HG03558 (cell line): ENCODE measurements around the gene LEFTY2.
"Not testable (repeated sequence)": the region's sequence is repeated elsewhere in the genome, so short reads cannot be mapped to it uniquely, and the experiment has no call there.

ENCODE experiments used
- ATAC-seq: cut with Tn5 transposase; IDR thresholded peaks from one replicate; pipeline ENCODE4 v1.9.1; 2021; ENCODE audit warnings: moderate number of reproducible peaks; ENCODE audit not compliant: unreplicated experiment; ENCODE audit errors: extremely low read depth

The LEFTY2 gene, protein sequence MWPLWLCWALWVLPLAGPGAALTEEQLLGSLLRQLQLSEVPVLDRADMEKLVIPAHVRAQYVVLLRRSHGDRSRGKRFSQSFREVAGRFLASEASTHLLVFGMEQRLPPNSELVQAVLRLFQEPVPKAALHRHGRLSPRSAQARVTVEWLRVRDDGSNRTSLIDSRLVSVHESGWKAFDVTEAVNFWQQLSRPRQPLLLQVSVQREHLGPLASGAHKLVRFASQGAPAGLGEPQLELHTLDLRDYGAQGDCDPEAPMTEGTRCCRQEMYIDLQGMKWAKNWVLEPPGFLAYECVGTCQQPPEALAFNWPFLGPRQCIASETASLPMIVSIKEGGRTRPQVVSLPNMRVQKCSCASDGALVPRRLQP

DNA sequence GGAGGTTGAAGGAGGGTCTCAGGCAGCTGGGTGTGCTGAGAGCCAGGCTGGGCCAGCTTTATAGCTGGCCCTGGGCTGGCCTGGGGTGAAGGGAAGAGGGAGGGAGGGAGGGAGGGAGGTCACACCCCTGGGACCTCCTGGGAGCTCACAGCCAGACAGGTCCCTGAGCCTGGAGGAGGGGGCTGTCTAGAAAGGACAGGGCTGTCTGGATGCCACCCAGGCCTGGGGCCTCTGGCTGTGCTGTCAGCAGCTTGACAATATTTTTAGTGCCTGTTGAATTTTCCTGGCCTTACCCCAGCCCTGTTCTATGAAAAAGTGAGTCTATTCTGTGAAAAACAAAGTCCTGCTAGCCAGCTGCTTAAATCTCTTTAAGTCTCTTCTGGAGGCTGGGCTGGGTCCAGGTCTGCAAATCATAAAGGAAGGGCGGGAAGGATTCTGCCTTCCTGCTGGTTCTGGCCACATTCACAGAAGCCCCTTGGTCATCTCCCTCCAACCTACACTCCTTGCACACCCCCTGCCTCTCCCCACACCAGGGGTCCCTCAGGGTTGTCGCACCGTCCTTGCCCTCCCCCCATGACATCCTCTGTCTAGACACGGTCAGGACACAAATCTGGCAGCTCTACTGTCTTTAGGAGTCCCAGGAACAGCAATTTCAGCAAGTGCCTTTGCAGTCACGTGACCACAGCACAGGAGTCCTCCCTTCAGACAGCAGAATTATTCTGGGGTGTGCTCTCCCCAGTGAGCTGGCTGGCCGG, at the start of gene LEFTY2:
Gene LEFTY2 (minus strand): TSS at position 34 of the 755 bp plus-strand sequence. CDS start 80 bp downstream, outside the sequence.
- no peak for ATAC-seq

DNA sequence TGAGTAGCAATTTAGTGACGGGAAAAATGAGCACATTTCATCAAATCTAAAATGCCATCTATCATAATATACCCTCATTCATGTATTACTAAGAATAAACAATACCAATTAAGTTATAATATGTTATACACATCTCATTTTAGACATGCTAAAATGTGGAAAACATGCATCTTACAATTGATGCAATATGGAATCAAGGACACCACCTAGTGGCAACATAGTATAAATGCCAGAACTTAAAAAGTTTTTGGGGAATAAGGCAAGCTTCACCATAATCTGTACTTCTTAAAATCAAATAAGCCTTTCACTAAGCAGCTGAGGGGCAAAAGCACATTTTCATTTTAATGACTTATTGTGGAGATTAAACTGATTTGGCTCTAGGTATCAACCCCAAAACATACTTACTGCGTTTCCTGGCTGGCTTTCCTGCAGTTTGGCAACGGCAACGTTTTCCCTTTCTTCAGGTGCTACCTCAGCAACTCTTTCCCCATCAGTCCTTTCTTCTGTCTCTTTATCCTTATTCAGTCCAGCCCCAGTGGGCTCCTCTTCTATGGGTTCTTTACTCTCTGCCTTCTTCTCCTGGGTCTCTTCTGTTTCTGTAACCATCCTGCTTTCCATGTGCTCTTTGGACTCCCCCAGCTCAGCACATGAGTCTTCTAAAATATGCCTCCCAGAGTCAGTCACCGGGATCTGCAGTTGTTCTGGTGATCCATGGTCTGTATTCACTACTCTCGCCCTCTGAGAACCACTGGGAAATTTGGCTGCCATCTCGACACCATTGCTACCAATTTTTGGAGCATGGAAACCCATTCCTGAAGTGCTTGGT, 46.7 kb upstream of the LEFTY2 start:
- ATAC-seq: no peak

DNA sequence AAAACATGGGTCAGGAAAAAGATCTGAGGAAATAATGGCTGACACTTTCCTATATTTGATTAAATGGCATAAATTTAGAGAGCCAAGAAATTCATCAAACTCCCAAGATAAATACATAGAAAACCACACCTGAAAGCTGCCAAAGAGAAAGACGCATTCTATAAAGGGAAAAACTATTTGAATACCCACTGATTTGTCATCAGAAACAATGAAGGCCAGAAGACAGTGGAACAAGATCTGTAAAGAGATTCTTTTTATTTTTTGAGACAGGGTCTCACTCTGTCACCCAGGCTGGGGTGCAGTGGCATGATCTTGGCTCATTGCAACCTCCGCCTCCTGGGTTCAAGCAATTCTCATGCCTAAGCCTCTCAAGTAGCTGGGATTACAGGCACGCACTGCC, 40.7 kb upstream of the LEFTY2 start:
- ATAC-seq: no peak

DNA sequence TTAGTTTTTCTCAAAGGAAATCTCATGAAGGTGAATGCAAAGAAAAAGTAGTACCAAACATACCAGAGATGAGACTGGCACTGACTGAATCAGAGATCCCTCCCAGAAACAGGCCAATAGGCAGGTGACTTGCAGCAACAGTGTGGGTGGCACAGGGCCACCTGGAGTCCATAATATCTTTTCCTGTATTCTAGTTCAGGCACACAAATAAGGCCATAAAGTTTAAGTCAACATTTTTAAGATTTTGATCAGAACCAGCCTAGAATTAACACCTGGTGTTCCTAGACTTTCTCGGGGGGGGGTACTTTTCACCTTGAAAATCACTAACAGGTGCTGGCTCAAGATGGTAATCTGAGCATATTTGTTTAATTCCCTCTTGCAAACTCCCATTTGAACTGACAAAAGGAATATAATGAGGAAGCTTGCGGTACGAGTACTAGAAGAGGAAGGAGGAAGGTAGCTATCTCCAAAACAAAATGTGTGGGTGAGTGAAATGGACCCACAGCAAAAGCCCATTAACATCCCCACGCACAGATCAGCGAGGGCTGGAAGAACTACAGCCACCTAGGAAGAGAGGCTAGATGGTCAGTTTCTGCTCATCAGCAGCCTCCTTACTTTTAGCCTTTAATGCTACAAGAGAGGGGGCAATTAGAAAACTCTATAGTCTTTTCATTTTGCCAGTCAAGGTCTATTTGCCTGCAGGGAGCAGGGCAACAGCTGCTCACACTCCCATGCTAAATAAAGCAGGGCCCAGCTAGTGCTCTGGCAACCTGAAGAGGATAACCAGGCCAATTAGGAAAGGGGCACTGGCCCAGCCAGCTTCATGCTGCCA, 39.2 kb upstream of the LEFTY2 start:
- ATAC-seq: no peak

DNA sequence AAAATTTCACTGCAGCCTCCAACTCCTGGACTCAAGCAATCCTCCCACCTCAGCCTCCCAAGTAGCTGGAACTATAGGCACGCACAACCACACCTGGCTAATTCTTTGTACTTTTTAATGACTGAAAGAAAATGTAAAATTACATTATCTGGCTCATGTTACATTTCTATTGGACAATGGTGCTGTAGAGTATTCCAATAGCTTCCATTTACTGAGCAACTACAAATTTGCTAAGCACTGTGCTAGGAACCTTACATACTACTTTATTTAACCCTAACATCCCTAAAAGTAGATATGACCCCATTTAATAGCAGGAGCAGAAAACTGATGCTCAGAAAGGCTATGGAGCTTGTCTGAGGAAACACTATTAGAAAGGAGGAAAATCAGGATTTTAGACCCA, 38.4 kb upstream of the LEFTY2 start:
- ATAC-seq: no peak

DNA sequence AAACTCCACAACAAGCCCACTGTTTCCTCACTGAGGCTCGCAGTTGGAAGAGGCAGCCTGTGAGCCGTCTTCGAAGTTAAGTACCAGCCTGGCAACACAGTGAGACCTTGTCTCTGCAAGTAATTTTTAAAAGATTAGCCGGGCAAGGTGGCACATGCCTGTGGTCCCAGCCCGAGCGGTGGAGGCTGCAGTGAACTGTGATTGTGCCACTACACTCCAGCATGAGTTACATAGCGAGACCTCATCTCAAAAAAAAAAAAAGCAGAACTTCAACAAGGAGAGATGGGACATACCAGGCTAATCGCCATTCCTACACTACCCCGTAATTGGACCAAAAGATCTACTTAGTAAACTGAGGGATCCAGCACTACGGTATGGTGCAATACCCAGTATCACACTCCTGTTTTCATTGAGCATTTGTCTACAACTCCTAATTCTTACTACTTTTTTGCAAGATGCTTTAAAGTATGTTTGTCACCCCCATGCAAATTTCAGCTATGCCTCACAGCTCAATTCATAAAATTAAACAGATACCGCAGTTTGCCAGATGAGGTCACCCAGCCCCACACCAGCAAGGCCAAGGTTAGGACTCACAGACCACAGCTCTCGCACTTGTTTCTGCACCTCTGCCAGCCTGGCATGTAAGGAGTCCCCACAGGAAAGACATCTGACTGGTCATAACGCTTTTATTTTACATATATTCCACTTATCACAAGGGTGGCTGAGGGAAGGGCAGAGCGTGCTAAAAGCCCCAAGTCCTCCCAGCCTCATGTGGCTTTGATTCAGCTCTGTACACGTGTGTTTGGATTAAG, 37.1 kb upstream of the LEFTY2 start:
- ATAC-seq: peak; percentile 45

DNA sequence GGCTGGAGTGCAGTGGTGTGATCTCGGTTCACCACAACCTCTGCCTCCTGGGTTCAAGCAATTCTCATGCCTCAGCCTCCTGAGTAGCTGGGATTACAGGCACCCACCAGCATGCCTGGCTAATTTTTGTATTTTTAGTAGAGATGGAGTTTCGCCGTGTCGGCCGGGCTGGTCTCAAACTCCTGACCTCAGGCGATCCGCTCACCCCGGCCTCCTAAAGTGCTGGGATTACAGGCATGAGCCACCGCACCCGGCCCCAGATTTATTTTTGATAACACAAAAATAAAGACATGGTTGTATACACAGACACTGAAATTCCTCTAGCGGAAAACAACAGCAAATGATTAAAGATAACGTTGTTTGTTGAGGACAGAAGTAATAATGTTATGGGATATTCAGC, 34.1 kb upstream of the LEFTY2 start:
- ATAC-seq: not testable (repeated sequence)

DNA sequence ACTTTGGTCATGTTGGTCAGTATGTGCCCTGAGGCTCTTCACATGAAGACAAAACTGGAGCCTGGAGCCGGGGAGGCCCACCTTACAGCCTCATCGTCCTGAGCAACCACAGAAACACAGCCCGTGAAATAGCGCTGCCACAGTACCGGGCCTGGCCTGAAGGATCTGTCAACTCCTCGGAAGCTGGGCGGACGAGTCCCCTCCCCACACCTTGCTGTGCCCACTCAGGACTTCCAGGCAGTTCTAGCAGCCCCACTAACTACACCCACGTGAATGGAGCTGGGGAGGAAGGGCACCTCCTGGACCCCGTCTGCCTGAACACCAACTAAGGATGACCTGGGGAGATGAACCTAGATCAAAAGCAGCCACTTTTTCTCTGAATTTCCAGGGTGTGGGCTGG, 33.4 kb upstream of the LEFTY2 start:
- ATAC-seq: no peak

DNA sequence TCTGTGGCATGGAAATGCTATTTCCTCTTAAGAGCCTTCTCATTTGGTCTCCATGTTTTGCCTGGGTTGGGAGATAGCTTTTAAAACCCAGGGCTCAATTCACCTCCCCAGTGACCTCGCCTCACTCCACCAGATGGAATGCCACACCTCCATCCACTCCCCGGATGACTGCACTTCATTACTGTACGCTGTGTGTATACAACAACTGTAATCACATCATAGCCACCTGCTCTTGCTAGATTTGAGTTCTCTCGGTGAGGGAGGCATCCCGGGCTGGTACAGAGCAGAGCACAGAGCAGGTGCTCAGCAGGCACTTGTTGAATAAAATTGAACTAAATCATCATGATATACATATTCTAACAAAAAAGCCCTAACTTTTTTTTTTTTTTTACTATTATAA, 32.1 kb upstream of the LEFTY2 start:
- no peak for ATAC-seq

DNA sequence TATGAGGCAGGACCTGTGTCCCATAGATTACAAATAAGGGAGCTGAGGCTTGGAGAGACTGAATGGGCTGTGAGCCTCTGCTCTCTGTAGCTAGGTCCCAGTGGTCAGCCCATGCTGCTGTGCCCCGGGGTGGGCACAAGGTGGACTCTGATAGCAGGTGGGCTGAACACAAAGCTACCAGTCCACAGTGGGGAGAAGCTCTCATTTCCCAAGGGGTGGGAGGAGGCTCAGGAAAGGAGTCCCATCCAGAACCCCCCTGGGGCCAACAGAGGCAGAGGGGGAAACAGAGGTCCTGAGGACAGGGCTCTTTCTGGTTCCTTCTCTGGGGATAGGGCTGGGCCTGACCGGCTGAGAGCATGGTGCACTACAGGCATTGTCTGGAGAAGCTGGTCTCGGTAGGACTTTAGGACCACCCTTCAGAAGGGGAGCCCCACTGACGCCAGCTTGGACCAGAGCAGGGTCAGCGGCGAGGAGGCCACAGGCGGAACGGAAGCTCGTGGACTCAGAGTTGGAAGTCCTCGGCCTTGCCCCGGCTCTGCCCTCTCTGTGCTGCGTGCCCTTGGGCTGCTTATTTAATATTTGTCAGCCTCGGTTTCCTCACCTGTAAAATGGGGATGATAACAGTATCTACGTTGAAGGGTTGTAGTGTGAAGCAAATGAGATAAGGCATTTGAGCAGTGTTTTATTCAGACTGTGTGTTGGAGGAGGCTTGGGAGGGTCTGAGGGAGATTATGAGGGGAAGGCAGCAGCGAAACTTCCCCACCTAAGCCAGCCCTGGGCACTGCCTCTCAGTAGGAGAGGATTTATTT, 31.5 kb upstream of the LEFTY2 start:
- ATAC-seq: no peak

DNA sequence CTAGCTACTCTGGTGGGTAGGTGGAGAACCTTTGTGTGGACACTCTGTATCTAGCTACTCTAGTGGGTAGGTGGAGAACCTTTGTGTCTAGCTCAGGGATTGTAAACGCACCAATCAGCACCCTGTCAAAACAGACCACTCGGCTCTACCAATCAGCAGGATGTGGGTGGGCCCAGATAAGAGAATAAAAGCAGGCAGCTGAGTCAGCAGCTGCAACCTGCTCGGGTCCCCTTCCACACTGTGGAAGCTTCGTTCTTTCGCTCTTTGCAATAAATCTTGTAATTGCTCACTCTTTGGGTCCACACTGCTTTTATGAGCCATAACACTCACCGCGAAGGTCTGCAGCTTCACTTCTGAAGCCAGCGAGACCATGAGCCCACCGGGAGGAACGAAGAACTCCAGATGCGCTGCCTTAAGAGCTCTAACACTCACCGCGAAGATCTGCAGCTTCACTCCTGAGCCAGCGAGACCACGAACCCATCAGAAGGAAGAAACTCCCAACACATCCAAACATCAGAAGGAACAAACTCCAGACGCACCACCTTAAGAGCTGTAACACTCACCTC, 29.7 kb upstream of the LEFTY2 start:
- not testable (repeated sequence) for ATAC-seq

DNA sequence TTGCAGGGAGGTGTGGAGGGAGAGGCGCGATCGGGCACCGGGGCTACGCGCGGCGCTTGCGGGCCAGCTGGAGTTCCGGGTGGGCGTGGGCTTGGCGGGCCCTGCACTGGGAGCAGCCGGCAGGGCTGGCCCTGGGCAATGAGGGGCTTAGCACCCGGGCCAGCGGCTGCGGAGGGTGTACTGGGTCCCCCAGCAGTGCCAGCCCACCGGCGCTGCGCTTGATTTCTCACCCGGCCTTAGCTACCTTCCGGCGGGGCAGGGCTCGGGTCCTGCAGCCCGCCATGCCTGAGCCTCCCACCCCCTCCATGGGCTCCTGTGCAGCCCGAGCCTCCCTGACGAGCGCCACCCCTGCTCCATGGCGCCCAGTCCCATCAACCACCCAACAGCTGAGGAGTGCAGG, 28.7 kb upstream of the LEFTY2 start:
- ATAC-seq: not testable (repeated sequence)

DNA sequence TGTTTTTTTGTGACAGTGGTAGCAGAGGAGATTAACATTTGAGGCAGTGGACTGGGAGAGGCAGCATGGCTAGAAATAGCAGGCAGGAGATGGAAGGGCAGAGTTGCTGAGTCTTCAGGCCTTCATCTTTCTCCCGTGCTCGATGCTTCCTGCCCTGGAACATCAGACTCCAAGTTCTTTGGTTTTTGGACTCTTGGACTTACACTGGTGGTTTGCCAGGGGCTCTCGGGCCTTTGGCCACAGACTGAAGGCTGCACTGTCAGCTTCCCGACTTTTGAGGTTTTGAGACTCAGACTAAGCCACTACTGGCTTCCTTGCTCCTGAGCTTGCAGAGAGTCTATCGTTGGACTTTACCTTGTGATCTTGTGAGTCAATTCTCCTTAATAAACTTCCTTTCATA, 24.2 kb upstream of the LEFTY2 start:
- no peak for ATAC-seq

DNA sequence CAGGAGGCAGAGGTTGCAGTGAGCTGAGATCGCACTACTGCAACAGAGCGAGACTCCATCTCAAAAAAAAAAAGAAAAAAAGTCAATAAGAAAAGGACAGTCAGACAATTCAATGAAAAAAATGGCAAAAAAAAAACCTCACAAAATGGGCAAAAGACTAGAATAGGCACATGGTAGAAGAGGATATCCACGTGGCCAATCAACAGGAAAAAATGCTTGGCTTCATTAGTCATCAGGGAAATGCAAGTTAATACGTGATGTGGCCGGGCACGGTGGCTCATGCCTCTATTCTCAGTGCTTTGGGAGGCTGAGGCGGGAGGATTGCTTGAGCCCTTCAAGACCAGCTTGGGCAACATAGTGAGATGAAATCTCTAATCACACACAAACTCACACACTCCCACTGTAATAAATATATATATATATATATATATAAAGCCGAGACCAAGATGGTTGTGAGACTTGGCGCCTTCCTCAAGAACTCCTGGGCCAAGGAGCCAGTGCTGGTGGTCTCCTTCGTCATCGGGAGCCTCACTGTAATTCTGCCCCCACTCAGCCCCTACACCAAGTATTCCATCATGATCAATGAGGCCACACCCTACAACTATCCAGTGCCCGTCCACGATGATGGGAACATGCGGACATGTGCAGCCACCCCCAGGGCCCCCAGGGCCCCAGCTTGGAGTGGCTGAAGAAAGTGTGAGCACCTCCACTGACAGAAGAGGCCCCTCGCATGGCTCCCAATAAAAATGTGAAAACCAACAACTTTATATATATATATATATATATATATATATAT, 22.9 kb upstream of the LEFTY2 start:
- ATAC-seq: no peak

DNA sequence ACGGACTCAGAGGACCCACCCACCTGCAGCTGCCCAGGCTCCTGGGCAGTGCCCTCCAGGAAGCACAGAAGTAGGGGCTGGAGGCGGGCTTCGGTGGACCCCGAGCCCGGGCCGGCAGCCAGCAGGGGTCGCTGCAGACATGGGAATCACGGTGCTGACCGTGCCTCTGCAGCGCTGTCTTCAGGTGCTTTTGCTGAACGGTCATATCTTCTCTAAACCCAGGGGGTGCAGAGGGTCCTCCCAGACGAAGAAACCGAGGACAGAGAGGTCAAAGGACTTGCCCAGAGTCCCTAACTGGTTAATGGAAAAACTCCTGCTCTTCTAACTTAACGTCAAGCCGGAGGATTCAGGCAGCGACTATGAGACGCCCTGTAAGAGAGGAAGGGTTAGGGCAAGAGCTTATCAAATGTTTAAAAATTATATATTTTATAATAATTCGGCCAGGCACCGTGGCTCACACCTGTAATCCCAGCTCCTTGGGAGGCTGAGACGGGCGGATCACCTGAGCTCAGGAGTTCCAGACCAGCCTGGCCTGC, 21.5 kb upstream of the LEFTY2 start:
- ATAC-seq: no peak

DNA sequence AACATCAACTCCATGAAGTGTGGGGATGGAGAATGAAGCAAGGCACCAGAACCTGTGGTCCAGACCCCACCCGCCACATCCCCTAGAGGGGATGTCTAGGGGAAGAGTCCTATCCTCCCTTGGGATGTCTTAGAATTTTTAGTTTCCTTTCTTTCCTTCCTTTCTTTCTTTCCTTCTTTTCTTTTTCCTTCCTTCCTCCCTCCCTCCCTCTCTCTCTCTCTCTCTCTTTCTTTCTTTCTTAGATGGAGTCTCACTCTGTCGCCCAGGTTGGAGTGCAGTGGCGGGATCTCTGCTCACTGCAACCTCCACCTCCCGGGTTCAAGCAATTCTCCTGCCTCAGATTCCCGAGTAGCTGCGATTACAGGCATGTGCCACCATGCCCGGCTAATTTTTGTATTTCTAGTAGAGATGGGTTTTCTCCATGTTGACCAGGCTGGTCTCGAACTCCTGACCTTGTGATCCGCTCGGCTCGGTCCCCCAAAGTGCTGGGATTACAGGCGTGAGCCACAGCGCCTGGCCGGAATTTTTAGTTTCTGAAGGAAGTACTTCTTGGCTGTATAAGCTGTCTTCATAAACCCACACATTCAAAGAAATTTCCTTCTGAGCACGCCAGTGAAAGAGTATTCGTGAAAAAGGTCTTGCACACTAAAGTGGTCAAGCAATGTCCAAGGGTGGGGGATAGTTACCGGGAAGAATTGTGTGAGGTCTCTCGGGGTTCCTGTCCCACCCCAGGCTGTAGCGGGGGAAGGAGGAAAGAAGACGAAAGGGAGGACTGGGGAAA, 20.8 kb upstream of the LEFTY2 start:
- ATAC-seq: no peak
